ENCODE data around the gene TBC1D22B. TPM values are rescaled to one million over a fixed set of nuclear protein-coding genes. Genes with fewer than 3 reads are reported as not detected.

TBC1D22B gene
- total RNA-seq, 1 experiment from 2014 or later, result 12.9 TPM

DNA sequence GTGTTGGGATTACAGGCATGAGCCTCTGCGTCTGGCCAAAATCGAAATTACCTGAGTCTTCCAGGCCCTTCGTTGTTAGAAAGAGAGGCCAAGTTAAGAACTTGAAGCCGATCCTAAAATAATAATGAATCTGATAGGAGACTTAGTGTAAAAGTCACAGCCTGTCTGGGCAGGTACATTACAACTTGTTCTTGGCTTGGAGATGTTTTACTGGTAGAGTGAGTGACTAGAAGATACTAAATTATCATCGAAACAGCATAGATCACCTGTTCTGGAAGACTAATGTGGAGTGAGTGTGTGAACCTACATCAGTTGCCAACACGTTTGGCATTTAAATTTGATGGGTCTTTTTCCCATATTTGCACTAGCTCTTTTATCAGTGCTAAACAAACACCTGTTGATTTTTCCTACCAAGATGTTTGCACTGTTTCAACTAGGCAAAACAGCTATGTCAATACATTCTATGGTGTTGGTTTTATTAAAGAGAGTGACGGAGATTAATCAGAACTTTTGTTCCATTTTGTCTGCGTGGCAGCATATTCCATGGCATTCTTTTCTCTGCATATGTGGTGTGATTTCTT is 5.0 kb downstream of the TBC1D22B start:
- Histone ChIP-seq H3T11ph (ENCODE audit: low read length) (no peak overlapping the region), H2BK5ac (ENCODE audit: insufficient read length, low read length) (no peak overlapping the region), H4K5ac (ENCODE audit: insufficient read length, low read depth, low read length) (no peak overlapping the region), H2AFZ (ENCODE audit: low read length) (no peak overlapping the region), H3K23me2 (ENCODE audit: insufficient read length, low read depth, low read length, poor library complexity, severe bottlenecking) (peaks cover 4% of the 10 kb centered on the region), H2BK15ac (ENCODE audit: low read depth, low read length) (no peak overlapping the region), H3K27ac (ENCODE audit: insufficient read length, low read depth, low read length) (no peak overlapping the region), H3K79me2 (ENCODE audit: insufficient read depth, low read length) (peaks cover 11% of the 10 kb centered on the region; the same call in 1 of the 2 replicates), H4K20me1 (ENCODE audit: control insufficient read depth, insufficient read depth, insufficient read length) (no peaks in the 10 kb centered on the region), H4K8ac (replicated peaks; ENCODE audit: insufficient read length, low read depth, low read length) (no peak overlapping the region), H3K27me3 (ENCODE audit: insufficient read depth, low read length) (no peaks in the 10 kb centered on the region), H3K56ac (ENCODE audit: insufficient read length, low read depth, low read length) (no peak overlapping the region), H4K91ac (ENCODE audit: insufficient read length, low read depth, low read length) (no peak overlapping the region), H3K14ac (ENCODE audit: insufficient read depth, low read length) (no peak overlapping the region), H3K9ac (ENCODE audit: extremely low read depth, insufficient read length, low read length) (no peak overlapping the region), H3K18ac (ENCODE audit: insufficient read length, low read depth, low read length) (no peak overlapping the region), H3K4ac (ENCODE audit: low read depth, low read length) (no peak overlapping the region), H3K79me1 (ENCODE audit: insufficient read depth, low read depth, low read length, poor library complexity, severe bottlenecking) (no peaks in the 10 kb centered on the region), H2BK120ac (ENCODE audit: low read depth, low read length, poor library complexity, severe bottlenecking) (no peak overlapping the region), H3K23ac (ENCODE audit: insufficient read length, low read depth, low read length) (no peak overlapping the region), H2BK12ac (ENCODE audit: insufficient read length, low read depth, low read length) (no peak overlapping the region), H2BK20ac (ENCODE audit: low read depth, low read length, poor library complexity, severe bottlenecking) (no peak overlapping the region), H3K9me3 (ENCODE audit: control insufficient read depth, low read depth, low read length) (no peaks in the 10 kb centered on the region), H3K4me1 (ENCODE audit: insufficient read depth, low read length) (no peaks in the 10 kb centered on the region; the same call in 1 of the 2 replicates), H3K4me2 (ENCODE audit: insufficient read depth, insufficient read length, low read length) (no peak overlapping the region), H2AK5ac (ENCODE audit: insufficient read length, low read length) (no peak overlapping the region)
- Mint-ChIP-seq H3K4me3 (no peak overlapping the region), H3K36me3 (ENCODE audit: insufficient read depth in 1 of 3, low read depth in 3 of 3) (peaks cover 0 to 3% (median 2%) of the 10 kb centered on the region in 3 experiments; a peak in 4 of 7 replicates), H3K4me1 (peaks cover 41 to 52% of the 10 kb centered on the region in 2 experiments), H3K27me3 (ENCODE audit: low read depth) (no peaks in the 10 kb centered on the region), H3K27ac (0 out of 7 replicates have a peak overlapping the region, but pooled peaks of 2 of the 3 experiments have one; percentile 0 to 31), H3K9me3 (no peaks in the 10 kb centered on the region)
- WGBS (ENCODE audit: extremely low coverage, insufficient read length, low lambda C conversion rate), result no CpG with 5 or more reads among the region's 8 CpGs
- no peak for DNase-seq
- no peak for TF ChIP-seq CTCF (conservative IDR thresholded peaks at IDR 0.05)
